ENCODE measurements around the gene GKN2. TPM values are rescaled to one million over a fixed set of nuclear protein-coding genes. Genes with fewer than 3 reads are reported as not detected.
A peak's percentile ranks its signal among the peaks of the same experiment; 100 is the strongest.

GKN2 gene
- total and polyA plus RNA-seq, 8 donors: 0.07 to 1.6 TPM; not detected in 6

DNA sequence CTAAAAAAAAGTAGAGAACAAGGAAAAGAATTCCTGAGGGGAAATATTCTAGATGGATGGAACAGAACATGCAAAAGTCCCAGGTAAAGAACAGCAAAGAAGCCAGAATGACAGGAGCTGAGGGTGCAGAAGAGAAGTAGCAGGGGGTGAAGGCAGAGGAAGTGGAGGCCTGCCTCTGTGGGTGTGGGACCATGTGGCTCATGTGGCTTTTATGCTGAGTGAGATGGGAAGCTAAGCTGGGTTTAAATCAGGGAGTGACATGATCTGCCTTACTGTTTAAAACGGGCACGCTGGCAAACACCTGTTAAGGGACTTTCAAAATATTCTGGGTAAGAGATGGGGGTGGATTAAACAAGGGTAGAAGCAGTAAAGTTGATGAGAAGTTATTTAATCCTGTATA lies 40.0 kb downstream of the GKN2 start:
- TF ChIP-seq, protein P1, sequence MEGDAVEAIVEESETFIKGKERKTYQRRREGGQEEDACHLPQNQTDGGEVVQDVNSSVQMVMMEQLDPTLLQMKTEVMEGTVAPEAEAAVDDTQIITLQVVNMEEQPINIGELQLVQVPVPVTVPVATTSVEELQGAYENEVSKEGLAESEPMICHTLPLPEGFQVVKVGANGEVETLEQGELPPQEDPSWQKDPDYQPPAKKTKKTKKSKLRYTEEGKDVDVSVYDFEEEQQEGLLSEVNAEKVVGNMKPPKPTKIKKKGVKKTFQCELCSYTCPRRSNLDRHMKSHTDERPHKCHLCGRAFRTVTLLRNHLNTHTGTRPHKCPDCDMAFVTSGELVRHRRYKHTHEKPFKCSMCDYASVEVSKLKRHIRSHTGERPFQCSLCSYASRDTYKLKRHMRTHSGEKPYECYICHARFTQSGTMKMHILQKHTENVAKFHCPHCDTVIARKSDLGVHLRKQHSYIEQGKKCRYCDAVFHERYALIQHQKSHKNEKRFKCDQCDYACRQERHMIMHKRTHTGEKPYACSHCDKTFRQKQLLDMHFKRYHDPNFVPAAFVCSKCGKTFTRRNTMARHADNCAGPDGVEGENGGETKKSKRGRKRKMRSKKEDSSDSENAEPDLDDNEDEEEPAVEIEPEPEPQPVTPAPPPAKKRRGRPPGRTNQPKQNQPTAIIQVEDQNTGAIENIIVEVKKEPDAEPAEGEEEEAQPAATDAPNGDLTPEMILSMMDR (IDR thresholded peaks at IDR 0.05): no peak
- intact Hi-C loops (cut with DNase I): no loop called here
- ATAC-seq: no peak
- Histone ChIP-seq H3K4me3 (no peak overlapping the region), H3K4me1 (peaks cover 0 to 6% (median 0%) of the 10 kb centered on the region in 3 donors), H3K27ac (no peak overlapping the region), H3K9me3 (no peaks in the 10 kb centered on the region), H3K27me3 (no peaks in the 10 kb centered on the region), H3K36me3 (no peaks in the 10 kb centered on the region)
- WGBS, 2 donors: 36 to 62% methylated on average over 2 of the region's 2 CpGs
- no peak for DNase-seq
- FAIRE-seq: no peak

DNA sequence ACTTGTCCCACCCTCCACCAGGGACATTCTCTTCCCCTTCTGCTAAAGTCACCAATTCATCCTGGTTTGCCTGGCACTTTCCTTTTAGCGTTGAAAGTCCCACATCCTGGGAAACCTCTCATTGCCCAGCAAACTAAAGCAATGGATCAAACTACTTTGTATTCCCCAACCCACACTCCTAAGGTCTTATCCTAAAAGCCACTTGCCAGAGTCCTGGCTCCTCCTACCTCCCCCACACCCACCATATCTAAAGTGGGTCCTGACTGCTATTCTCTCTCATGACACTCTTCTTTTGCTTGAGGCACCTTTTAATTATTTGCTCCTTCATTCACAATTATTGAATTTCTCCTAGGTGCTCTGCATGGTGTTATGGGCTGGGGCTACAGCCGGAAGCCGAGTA lies 40.6 kb downstream of the GKN2 start:
- Histone ChIP-seq H3K27ac (no peak overlapping the region), H3K4me3 (no peak overlapping the region), H3K36me3 (no peaks in the 10 kb centered on the region), H3K4me1 (peaks cover 0 to 6% (median 0%) of the 10 kb centered on the region in 3 donors), H3K27me3 (no peaks in the 10 kb centered on the region), H3K9me3 (no peaks in the 10 kb centered on the region)
- 89 to 91% methylated on average over 3 of the region's 3 CpGs for WGBS, 2 donors
- no peak for ATAC-seq
- no peak for DNase-seq
- intact Hi-C loops (cut with DNase I): no loop called here
- no peak for FAIRE-seq
- TF ChIP-seq, protein P1 (IDR thresholded peaks at IDR 0.05): no peak

DNA sequence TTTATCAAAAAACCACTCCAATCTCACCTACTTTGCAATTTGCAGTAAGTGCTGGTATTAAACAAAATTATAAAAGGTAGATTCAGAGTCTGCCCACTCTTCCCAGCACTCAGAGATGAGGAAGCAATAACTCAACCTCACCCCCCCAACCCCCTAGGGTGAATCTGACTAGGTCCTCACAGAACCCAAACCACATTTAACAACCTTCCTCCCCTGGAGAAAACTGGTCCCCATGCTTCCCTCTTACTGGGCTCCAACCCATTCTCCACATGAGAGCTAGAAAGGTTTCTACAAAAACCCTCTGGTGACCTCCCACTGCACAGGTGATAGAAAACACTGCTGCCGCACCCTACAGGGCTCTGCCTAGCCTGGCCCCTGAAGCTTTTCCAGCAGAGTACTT lies 41.0 kb downstream of the GKN2 start:
- DNase-seq (no peak), FAIRE-seq (no peak), ATAC-seq (no peak)
- intact Hi-C loops (cut with DNase I): no loop called here
- Histone ChIP-seq H3K27ac (no peak overlapping the region), H3K9me3 (no peaks in the 10 kb centered on the region), H3K4me1 (peaks cover 0 to 6% (median 0%) of the 10 kb centered on the region in 3 donors), H3K4me3 (no peak overlapping the region), H3K27me3 (no peaks in the 10 kb centered on the region), H3K36me3 (no peaks in the 10 kb centered on the region)
- TF ChIP-seq, protein P1 (IDR thresholded peaks at IDR 0.05): no peak
- WGBS, 2 donors: 89 to 95% methylated on average over 1 of the region's 1 CpG

DNA sequence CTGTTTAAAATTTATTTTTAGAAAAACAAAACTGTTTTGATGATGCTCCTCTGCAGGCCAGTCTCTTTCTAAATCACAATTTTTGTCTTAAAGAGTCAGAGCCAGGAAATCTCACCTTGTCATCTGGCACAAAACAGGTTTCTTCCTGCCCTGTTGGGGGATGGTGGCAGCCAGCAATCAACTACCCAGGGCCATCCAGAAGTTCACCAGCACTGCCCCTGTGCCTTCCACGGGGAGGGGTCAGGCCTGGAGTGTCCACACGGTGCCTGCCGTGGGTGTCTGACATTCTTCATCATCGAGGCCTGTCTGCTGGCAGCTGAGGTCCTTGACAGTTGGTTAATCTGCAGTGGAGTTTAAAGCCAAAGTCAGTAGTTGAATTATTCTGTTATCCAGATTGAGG lies 41.4 kb downstream of the GKN2 start:
- no peak for ATAC-seq
- TF ChIP-seq, protein P1 (IDR thresholded peaks at IDR 0.05): no peak
- intact Hi-C loops (cut with DNase I): no loop called here
- Histone ChIP-seq H3K27ac (no peak overlapping the region), H3K4me1 (peaks cover 0 to 6% (median 0%) of the 10 kb centered on the region in 3 donors), H3K4me3 (no peak overlapping the region), H3K36me3 (no peaks in the 10 kb centered on the region), H3K9me3 (no peaks in the 10 kb centered on the region), H3K27me3 (no peaks in the 10 kb centered on the region)
- DNase-seq: no peak
- 57 to 63% methylated on average over 4 of the region's 4 CpGs for WGBS, 2 donors
- no peak for FAIRE-seq

DNA sequence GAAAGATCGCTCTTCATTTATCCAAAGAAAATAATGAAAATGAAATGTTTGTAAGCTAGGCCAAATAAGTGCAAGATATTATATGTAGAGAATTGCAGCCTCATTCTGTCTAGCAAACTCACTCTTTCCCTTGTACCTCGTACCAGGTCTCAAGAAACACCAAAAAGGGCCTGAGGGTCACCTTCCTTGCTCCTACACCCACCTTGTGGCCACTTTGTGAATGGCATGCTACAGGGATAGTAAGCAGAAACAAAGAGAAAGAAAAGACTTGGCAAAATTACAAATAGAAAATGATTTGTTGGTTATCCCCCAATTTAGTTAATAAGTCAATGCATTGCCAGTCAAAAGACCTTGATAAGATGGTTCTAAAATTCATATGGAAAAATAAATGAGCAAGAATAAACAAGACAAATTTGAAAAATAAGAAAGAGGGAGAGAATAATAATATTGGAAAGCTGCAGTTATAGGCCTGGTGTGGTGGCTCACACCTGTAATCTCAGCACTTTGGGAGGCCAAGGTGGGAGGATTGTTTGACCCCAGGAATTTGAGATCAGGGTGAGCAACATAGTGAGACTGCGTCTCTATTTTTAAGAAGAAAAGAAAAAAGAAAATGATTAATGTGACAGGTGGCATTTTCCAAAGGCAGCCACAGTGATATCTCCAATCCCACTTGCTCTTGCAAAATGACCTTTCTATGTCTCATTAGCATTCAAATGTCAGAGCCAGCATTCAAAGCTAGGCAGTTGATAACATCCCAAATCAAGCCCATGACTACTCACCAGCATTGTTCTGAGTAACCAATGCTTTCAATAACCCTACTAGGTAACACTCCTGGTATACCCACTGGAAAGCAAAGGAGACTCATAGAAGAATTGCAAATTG lies 42.7 kb downstream of the GKN2 start:
- intact Hi-C loops (cut with DNase I): no loop called here
- FAIRE-seq: no peak

More for the DNA sequence above, 42.7 kb downstream of the GKN2 start:
- H3K27ac ChIP-seq: no peak overlapping the region
- DNase-seq: peak in 5 of 6 donors; percentile 27 to 71 (median 52)
- H3K4me3 ChIP-seq: no peak overlapping the region
- peak; percentile 61 to 83 (median 70) for ATAC-seq
- WGBS, 2 donors: 70 to 74% methylated on average over 3 of the region's 3 CpGs
- no peaks in the 10 kb centered on the region for H3K9me3 ChIP-seq
- H3K36me3 ChIP-seq: no peaks in the 10 kb centered on the region
- no peaks in the 10 kb centered on the region for H3K27me3 ChIP-seq
- TF ChIP-seq, protein P1 (IDR thresholded peaks at IDR 0.05): peak; percentile 75 to 79 (median 77)
- H3K4me1 ChIP-seq: peaks cover 0 to 6% (median 0%) of the 10 kb centered on the region in 3 donors
